ENCODE results near the gene DCAF12L1. TPM values are rescaled to one million over a fixed set of nuclear protein-coding genes. Genes with fewer than 3 reads are reported as not detected.

DCAF12L1 gene
- not detected for polyA plus RNA-seq

- DNase-seq, result no peak
- Mint-ChIP-seq H3K4me1 (no peaks in the 10 kb centered on the region), H3K27me3 (ENCODE audit: low read depth in 3 of 3) (no peaks in the 10 kb centered on the region), H3K9me3 (peaks cover 2 to 7% (median 5%) of the 10 kb centered on the region in 6 donors), H3K27ac (no peak within 1 kb of the TSS), H3K36me3 (no peaks in the 10 kb centered on the region), H3K4me3 (no peak within 1 kb of the TSS)
Measured at GRCh38 chrX:126552313-126553022, at the start of gene DCAF12L1. Gene DCAF12L1 (minus strand): TSS chrX:126552814. CDS start chrX:126552608, 206 bp downstream.

GRCh38 chrX:126580877-126581276 lies 28.3 kb upstream of the DCAF12L1 start:
- no peak for DNase-seq
- Mint-ChIP-seq H3K27me3 (ENCODE audit: low read depth in 3 of 3) (peaks cover 0 to 1% (median 0%) of the 10 kb centered on the region in 3 donors), H3K9me3 (peaks cover 0 to 5% (median 0%) of the 10 kb centered on the region in 6 donors), H3K36me3 (no peaks in the 10 kb centered on the region), H3K4me3 (no peak overlapping the region), H3K4me1 (no peaks in the 10 kb centered on the region), H3K27ac (no peak overlapping the region)

GRCh38 chrX:126575911-126576310 lies 23.3 kb upstream of the DCAF12L1 start:
- Mint-ChIP-seq H3K9me3 (peaks cover 0 to 4% (median 0%) of the 10 kb centered on the region in 6 donors), H3K4me3 (no peak overlapping the region), H3K4me1 (no peaks in the 10 kb centered on the region), H3K27me3 (ENCODE audit: low read depth in 3 of 3) (peaks cover 0 to 1% (median 0%) of the 10 kb centered on the region in 3 donors), H3K27ac (no peak overlapping the region), H3K36me3 (no peaks in the 10 kb centered on the region)
- no peak for DNase-seq

- no peaks in the 10 kb centered on the region for H3K4me1 Mint-ChIP-seq
- no peaks in the 10 kb centered on the region for H3K36me3 Mint-ChIP-seq
- H3K4me3 Mint-ChIP-seq, result no peak overlapping the region
- DNase-seq, result no peak
- peaks cover 0 to 5% (median 5%) of the 10 kb centered on the region in 6 donors for H3K9me3 Mint-ChIP-seq
- no peak overlapping the region for H3K27ac Mint-ChIP-seq
- no peaks in the 10 kb centered on the region for H3K27me3 Mint-ChIP-seq (ENCODE audit: low read depth in 3 of 3)
Measured at GRCh38 chrX:126557151-126557550, 4.5 kb upstream of the DCAF12L1 start.

- no peak overlapping the region for H3K27ac Mint-ChIP-seq
- H3K4me3 Mint-ChIP-seq, result no peak overlapping the region
- peaks cover 2 to 7% (median 5%) of the 10 kb centered on the region in 6 donors for H3K9me3 Mint-ChIP-seq
- DNase-seq, result no peak
- no peaks in the 10 kb centered on the region for H3K27me3 Mint-ChIP-seq (ENCODE audit: low read depth in 3 of 3)
- H3K4me1 Mint-ChIP-seq, result no peaks in the 10 kb centered on the region
- no peaks in the 10 kb centered on the region for H3K36me3 Mint-ChIP-seq
Measured at GRCh38 chrX:126551725-126552312, 795 bp downstream of the DCAF12L1 start.

- DNase-seq, result no peak
- Mint-ChIP-seq H3K4me1 (no peaks in the 10 kb centered on the region), H3K9me3 (peaks cover 2 to 7% (median 5%) of the 10 kb centered on the region in 6 donors), H3K4me3 (no peak overlapping the region), H3K36me3 (no peaks in the 10 kb centered on the region), H3K27ac (no peak overlapping the region), H3K27me3 (ENCODE audit: low read depth in 3 of 3) (no peaks in the 10 kb centered on the region)
Measured at GRCh38 chrX:126551306-126551705, 1.3 kb downstream of the DCAF12L1 start.

GRCh38 chrX:126550816-126551215 lies 1.8 kb downstream of the DCAF12L1 start:
- H3K27ac Mint-ChIP-seq, result no peak overlapping the region
- H3K9me3 Mint-ChIP-seq, result peaks cover 2 to 7% (median 5%) of the 10 kb centered on the region in 6 donors
- no peaks in the 10 kb centered on the region for H3K4me1 Mint-ChIP-seq
- no peaks in the 10 kb centered on the region for H3K36me3 Mint-ChIP-seq
- H3K27me3 Mint-ChIP-seq (ENCODE audit: low read depth in 3 of 3), result no peaks in the 10 kb centered on the region
- no peak for DNase-seq
- H3K4me3 Mint-ChIP-seq, result no peak overlapping the region

- no peak for DNase-seq
- Mint-ChIP-seq H3K27me3 (ENCODE audit: low read depth in 3 of 3) (peaks cover 0 to 1% (median under 1%) of the 10 kb centered on the region in 3 donors), H3K4me1 (no peaks in the 10 kb centered on the region), H3K27ac (no peak overlapping the region), H3K36me3 (no peaks in the 10 kb centered on the region), H3K4me3 (no peak overlapping the region), H3K9me3 (peaks cover 0 to 8% (median 3%) of the 10 kb centered on the region in 6 donors)
Measured at GRCh38 chrX:126509923-126510322, 42.7 kb downstream of the DCAF12L1 start.
